K562 (cell line): ENCODE measurements around the gene KCTD4.

Experiments
- EGR1 ChIP-seq: fragments of 450-650 bp; conservative IDR thresholded peaks from 2 replicates; pipeline ENCODE4 v1.6.1; 2017; ENCODE audit warnings: mild to moderate bottlenecking
- POLR2A ChIP-seq: fragments of 450-650 bp; conservative IDR thresholded peaks from 2 replicates; pipeline ENCODE4 v1.6.1; 2016
- REST ChIP-seq, 2 experiments: fragments of 450-650 bp; formaldehyde crosslinking in 1 of 2; IDR thresholded peaks; 2 replicates each; pipeline versions ENCODE4 v1.4.0 to v1.6.1; 2014 to 2020; ENCODE audit warnings: mild to moderate bottlenecking in 2 of 2, borderline replicate concordance in 1 of 2, low read depth in 1 of 2
- ZFP30 ChIP-seq: fragments of 250-450 bp; sonication (Bioruptor Pico); IDR thresholded peaks from 2 replicates; pipeline ENCODE4 v1.8.0; 2022; ENCODE audit warnings: moderate library complexity, mild to moderate bottlenecking, inconsistent platforms, borderline replicate concordance
- TF ChIP-seq, protein P1 (sequence below), 2 experiments: fragments of 450-650 bp in 1 of 2; IDR thresholded peaks; 2 replicates each; pipeline ENCODE4 v1.6.1; 2011 to 2017; ENCODE audit warnings: low read depth in 2 of 2, antibody characterized with exemption in 1 of 2, borderline replicate concordance in 1 of 2, low read length in 1 of 2, mild to moderate bottlenecking in 1 of 2, mixed read lengths in 1 of 2; ENCODE audit not compliant: control insufficient read depth in 1 of 2

DNA sequence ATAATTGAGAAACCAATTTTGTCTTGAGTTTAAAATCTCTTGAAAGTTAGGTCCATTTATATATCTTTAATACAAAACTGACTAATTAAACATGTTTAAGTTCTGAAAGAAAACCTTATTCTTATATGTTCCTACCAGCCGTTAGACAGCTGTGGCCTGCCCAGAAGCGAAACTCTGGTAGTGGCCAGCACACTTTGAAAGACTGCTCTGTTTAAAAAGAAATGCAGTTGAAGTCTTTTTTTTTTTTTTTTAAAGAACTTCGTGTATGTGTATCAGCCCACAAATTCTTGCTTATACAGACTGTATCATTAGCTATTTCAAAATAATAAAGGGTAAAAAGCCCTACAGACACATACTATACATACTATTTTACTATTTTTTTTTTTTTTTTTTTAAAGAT, 34.0 kb downstream of the KCTD4 start:
- TF ChIP-seq EGR1 = no peak
- TF ChIP-seq, protein P1, sequence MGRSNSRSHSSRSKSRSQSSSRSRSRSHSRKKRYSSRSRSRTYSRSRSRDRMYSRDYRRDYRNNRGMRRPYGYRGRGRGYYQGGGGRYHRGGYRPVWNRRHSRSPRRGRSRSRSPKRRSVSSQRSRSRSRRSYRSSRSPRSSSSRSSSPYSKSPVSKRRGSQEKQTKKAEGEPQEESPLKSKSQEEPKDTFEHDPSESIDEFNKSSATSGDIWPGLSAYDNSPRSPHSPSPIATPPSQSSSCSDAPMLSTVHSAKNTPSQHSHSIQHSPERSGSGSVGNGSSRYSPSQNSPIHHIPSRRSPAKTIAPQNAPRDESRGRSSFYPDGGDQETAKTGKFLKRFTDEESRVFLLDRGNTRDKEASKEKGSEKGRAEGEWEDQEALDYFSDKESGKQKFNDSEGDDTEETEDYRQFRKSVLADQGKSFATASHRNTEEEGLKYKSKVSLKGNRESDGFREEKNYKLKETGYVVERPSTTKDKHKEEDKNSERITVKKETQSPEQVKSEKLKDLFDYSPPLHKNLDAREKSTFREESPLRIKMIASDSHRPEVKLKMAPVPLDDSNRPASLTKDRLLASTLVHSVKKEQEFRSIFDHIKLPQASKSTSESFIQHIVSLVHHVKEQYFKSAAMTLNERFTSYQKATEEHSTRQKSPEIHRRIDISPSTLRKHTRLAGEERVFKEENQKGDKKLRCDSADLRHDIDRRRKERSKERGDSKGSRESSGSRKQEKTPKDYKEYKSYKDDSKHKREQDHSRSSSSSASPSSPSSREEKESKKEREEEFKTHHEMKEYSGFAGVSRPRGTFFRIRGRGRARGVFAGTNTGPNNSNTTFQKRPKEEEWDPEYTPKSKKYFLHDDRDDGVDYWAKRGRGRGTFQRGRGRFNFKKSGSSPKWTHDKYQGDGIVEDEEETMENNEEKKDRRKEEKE (IDR thresholded peaks at IDR 0.05; ENCODE audit: borderline replicate concordance in 1 of 2, control insufficient read depth in 1 of 2, low read depth in 2 of 2, low read length in 1 of 2) = no peak
- no peak for TF ChIP-seq REST (IDR thresholded peaks at IDR 0.05; ENCODE audit: borderline replicate concordance)
- TF ChIP-seq REST (CRISPR knock-in tag; IDR thresholded peaks at IDR 0.05; ENCODE audit: low read depth) = no peak
- TF ChIP-seq ZFP30 (CRISPR knock-in tag) = no peak
- TF ChIP-seq POLR2A = no peak
